MCF 10A (cell line): ENCODE data around the gene OR5C1. TPM values are rescaled to one million over a fixed set of nuclear protein-coding genes. Genes with fewer than 3 reads are reported as not detected.

Experiments
- BruUV-seq: library from RNA; stranded (reverse); fragments of 400-500 nt; replicated peaks from 2 replicates; lab custom pipeline; 2021; lab: Mats Ljungman, UMichigan
- CTCF ChIA-PET: fragments of 300-600 bp; sonication (Branson Sonifier 250); formaldehyde crosslinking; extraction: SDS; loops from one replicate; lab custom pipeline; 2021; ENCODE audit warnings: antibody characterized with exemption, inconsistent platforms; lab: Yijun Ruan, JAX
- POLR2A ChIA-PET: fragments of 300-600, 350-650 bp; sonication (Branson Sonifier 250); formaldehyde crosslinking; extraction: SDS; loops from one replicate; lab custom pipeline; 2020; ENCODE audit warnings: antibody characterized with exemption, inconsistent platforms; lab: Yijun Ruan, JAX
- DNase-seq: peaks from one replicate; pipeline ENCODE4 v3.0.0-alpha.2; 2018; ENCODE audit not compliant: unreplicated experiment
- H3K27ac Mint-ChIP-seq: one replicate; pipeline ENCODE4 v1.8.0; 2022; ENCODE audit warnings: mild to moderate bottlenecking, low read depth, mixed read lengths; ENCODE audit not compliant: unreplicated experiment
- H3K27me3 Mint-ChIP-seq: one replicate; pipeline ENCODE4 v1.8.0; 2022; ENCODE audit warnings: mixed read lengths; ENCODE audit not compliant: insufficient read depth, unreplicated experiment
- H3K36me3 Mint-ChIP-seq: one replicate; pipeline ENCODE4 v1.8.0; 2022; ENCODE audit warnings: mild to moderate bottlenecking, moderate library complexity, mixed read lengths; ENCODE audit not compliant: insufficient read depth, unreplicated experiment
- H3K4me1 Mint-ChIP-seq: one replicate; pipeline ENCODE4 v1.8.0; 2022; ENCODE audit warnings: mixed read lengths; ENCODE audit not compliant: insufficient read depth, unreplicated experiment
- H3K4me3 Mint-ChIP-seq: one replicate; pipeline ENCODE4 v1.8.0; 2022; ENCODE audit warnings: mild to moderate bottlenecking, moderate library complexity, mixed read lengths; ENCODE audit not compliant: unreplicated experiment
- H3K9me3 Mint-ChIP-seq: one replicate; pipeline ENCODE4 v1.8.0; 2022; ENCODE audit warnings: mixed read lengths; ENCODE audit not compliant: unreplicated experiment
- CTCF ChIP-seq: fragments of 200-600 bp; IDR thresholded peaks from one replicate; pipeline ENCODE4 v1.8.0; 2022; ENCODE audit warnings: antibody characterized with exemption, mild to moderate bottlenecking; ENCODE audit not compliant: unreplicated experiment
- intact Hi-C: fragments of 100-400 bp; cut with micrococcal nuclease; formaldehyde crosslinking; loops from 2 replicates; pipeline ENCODE4 v1.14.1; 2022
- total RNA-seq: library from RNA; stranded (reverse); gene quantifications from 2 replicates; pipeline ENCODE4 v1.2.3, GENCODE V29; 2022

OR5C1 gene
- total RNA-seq, 1 experiment from 2014 or later = not detected

GRCh38 chr9:122777052-122777451 lies 11.7 kb upstream of the OR5C1 start:
- Mint-ChIP-seq H3K27ac (peak overlapping the region; percentile 20), H3K9me3 (peaks cover 12% of the 10 kb centered on the region), H3K36me3 (no peaks in the 10 kb centered on the region), H3K27me3 (peaks cover 8% of the 10 kb centered on the region), H3K4me1 (peaks cover 17% of the 10 kb centered on the region), H3K4me3 (no peak overlapping the region)
- no peak for DNase-seq
- intact Hi-C loops = no loop called here
- CTCF ChIA-PET = interaction anchor here (1.3 kb wide), 1 partner anchor 13 kb away, joined by 3 read pairs; no protein-coding TSS in a partner anchor
- no peak for TF ChIP-seq CTCF
- BruUV-seq = no TSS peak
- POLR2A ChIA-PET = interaction anchor here (0.7 kb wide), 1 partner anchor 82 kb away, joined by 3 read pairs; no protein-coding TSS in a partner anchor

- intact Hi-C loops = no loop called here
- no peak for TF ChIP-seq CTCF
- peaks cover 17% of the 10 kb centered on the region for H3K4me1 Mint-ChIP-seq
- H3K4me3 Mint-ChIP-seq = no peak overlapping the region
- H3K36me3 Mint-ChIP-seq = no peaks in the 10 kb centered on the region
- H3K27me3 Mint-ChIP-seq = peaks cover 5% of the 10 kb centered on the region
- H3K27ac Mint-ChIP-seq = peak overlapping the region; percentile 37
- peak; percentile 53 for DNase-seq
- POLR2A ChIA-PET = interaction anchor here (0.7 to 1.2 kb wide), 3 partner anchors 23 to 279 kb away, joined by 3 to 4 read pairs (median 4); no protein-coding TSS in a partner anchor
- peaks cover 3% of the 10 kb centered on the region for H3K9me3 Mint-ChIP-seq
- BruUV-seq = no TSS peak
- CTCF ChIA-PET = interaction anchor here (1.2 to 1.3 kb wide), 2 partner anchors 12 to 160 kb away, joined by 3 to 5 read pairs; no protein-coding TSS in a partner anchor
Observed at GRCh38 chr9:122777935-122778627, 10.7 kb upstream of the OR5C1 start.

GRCh38 chr9:122779181-122779580 lies 9.6 kb upstream of the OR5C1 start:
- H3K4me3 Mint-ChIP-seq = no peak overlapping the region
- H3K9me3 Mint-ChIP-seq = no peaks in the 10 kb centered on the region
- POLR2A ChIA-PET = no interaction called here
- H3K4me1 Mint-ChIP-seq = peaks cover 17% of the 10 kb centered on the region
- no peak for TF ChIP-seq CTCF
- BruUV-seq = no TSS peak
- no peak for DNase-seq
- H3K36me3 Mint-ChIP-seq = no peaks in the 10 kb centered on the region
- H3K27me3 Mint-ChIP-seq = peaks cover 11% of the 10 kb centered on the region
- CTCF ChIA-PET = interaction anchor here (0.6 to 1.2 kb wide), 3 partner anchors 161 to 313 kb away, joined by 3 to 5 read pairs (median 3); no protein-coding TSS in a partner anchor
- intact Hi-C loops = no loop called here
- no peak overlapping the region for H3K27ac Mint-ChIP-seq

GRCh38 chr9:122780026-122780425 lies 8.7 kb upstream of the OR5C1 start:
- ChIA-PET POLR2A (no interaction called here), CTCF (interaction anchor here (0.6 to 1.1 kb wide), 4 partner anchors 23 to 657 kb away, joined by 3 to 4 read pairs (median 3); no protein-coding TSS in a partner anchor)
- Mint-ChIP-seq H3K4me3 (no peak overlapping the region), H3K27ac (no peak overlapping the region), H3K36me3 (no peaks in the 10 kb centered on the region), H3K9me3 (no peaks in the 10 kb centered on the region), H3K27me3 (peaks cover 11% of the 10 kb centered on the region), H3K4me1 (peaks cover 17% of the 10 kb centered on the region)
- no peak for TF ChIP-seq CTCF
- no TSS peak for BruUV-seq
- no peak for DNase-seq
- intact Hi-C loops = no loop called here
